Stomach (tissue), 4 donors: ENCODE data around the gene HDHD5.

ENCODE experiments used
- POLR2AphosphoS5 ChIP-seq, 3 donors: sonication (generic); formaldehyde crosslinking; IDR thresholded peaks; one replicate each; pipeline ENCODE4 v1.6.1; 2016; ENCODE audit warnings: antibody characterized with exemption in 3 of 3
- TF ChIP-seq, protein P1 (sequence below), 7 experiments: fragments of 450-650 bp in 4 of 7; fragments of 200-600 bp in 3 of 7; sonication (generic) in 3 of 7; IDR thresholded peaks; one replicate each; pipeline ENCODE4 v1.5.1; 2016 to 2019; ENCODE audit warnings: antibody characterized with exemption in 7 of 7, control low read depth in 2 of 7, mild to moderate bottlenecking in 1 of 7

DNA sequence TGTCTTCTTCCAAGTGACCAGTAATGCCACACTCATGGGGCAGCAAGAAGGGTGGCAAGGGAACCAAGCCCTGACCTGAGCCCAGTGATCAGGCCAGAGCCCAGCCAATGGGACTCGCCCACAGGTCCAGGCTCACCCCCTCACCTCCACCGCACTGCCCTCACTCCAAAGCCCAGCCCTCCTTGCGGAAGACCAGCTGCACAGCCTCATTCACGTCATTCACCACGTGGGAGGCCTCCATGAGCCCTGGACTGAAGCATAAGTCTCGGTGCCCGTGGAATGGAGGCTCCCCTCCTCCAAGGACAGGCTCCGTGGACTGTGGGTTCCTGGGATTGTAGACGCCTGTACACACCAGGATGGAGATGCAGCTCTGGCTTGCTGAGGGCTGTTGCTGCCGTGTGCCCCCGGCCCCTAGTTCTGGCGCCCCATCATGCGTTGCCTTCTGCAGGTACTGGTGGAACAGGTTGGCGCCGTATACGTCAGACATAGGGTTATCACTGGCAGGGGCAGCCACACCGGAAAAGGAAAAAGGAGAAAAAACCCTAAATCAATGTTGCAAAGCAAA lies 21.1 kb downstream of the HDHD5 start:
- TF ChIP-seq, protein P1, sequence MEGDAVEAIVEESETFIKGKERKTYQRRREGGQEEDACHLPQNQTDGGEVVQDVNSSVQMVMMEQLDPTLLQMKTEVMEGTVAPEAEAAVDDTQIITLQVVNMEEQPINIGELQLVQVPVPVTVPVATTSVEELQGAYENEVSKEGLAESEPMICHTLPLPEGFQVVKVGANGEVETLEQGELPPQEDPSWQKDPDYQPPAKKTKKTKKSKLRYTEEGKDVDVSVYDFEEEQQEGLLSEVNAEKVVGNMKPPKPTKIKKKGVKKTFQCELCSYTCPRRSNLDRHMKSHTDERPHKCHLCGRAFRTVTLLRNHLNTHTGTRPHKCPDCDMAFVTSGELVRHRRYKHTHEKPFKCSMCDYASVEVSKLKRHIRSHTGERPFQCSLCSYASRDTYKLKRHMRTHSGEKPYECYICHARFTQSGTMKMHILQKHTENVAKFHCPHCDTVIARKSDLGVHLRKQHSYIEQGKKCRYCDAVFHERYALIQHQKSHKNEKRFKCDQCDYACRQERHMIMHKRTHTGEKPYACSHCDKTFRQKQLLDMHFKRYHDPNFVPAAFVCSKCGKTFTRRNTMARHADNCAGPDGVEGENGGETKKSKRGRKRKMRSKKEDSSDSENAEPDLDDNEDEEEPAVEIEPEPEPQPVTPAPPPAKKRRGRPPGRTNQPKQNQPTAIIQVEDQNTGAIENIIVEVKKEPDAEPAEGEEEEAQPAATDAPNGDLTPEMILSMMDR (IDR thresholded peaks at IDR 0.05) = no peak
- TF ChIP-seq POLR2AphosphoS5 (IDR thresholded peaks at IDR 0.05) = no peak
